Adrenal gland (tissue), 12 donors: ENCODE measurements around the gene APP. TPM values are rescaled to one million over a fixed set of nuclear protein-coding genes. Genes with fewer than 3 reads are reported as not detected.

Experiments
- DNase-seq, 7 donors: peaks; one replicate each; pipeline ENCODE4 v3.0.0-alpha.2; 2019 to 2020
- H3K27ac ChIP-seq, 5 donors: fragments of 200-600 bp; sonication (generic) in 4 of 5; 1 replicate in 3 of 5; 2 replicates in 2 of 5; pipeline versions ENCODE4 v1.5.1 to v1.8.0; 2016 to 2020; ENCODE audit warnings: mild to moderate bottlenecking in 1 of 5
- H3K27me3 ChIP-seq: fragments of 200-600 bp; 2 replicates; pipeline ENCODE4 v1.8.0; 2021
- H3K36me3 ChIP-seq, 2 donors: fragments of 200-600 bp; replicated peaks in 1 of 2; 1 replicate in 1 of 2; 2 replicates in 1 of 2; pipeline versions ENCODE4 v1.5.1 to v1.8.0; 2018 to 2022
- H3K4me1 ChIP-seq, 2 donors: fragments of 200-600 bp; replicated peaks in 1 of 2; 1 replicate in 1 of 2; 2 replicates in 1 of 2; pipeline versions ENCODE4 v1.5.1 to v1.8.0; 2018 to 2021
- H3K4me3 ChIP-seq, 4 donors: fragments of 200-600 bp; sonication (generic) in 3 of 4; one replicate each; pipeline ENCODE4 v1.5.1; 2016 to 2018
- H3K9me3 ChIP-seq, 3 donors: fragments of 200-600 bp; sonication (generic) in 1 of 3; replicated peaks in 1 of 3; 1 replicate in 2 of 3; 2 replicates in 1 of 3; pipeline versions ENCODE4 v1.5.1 to v1.8.0; 2016 to 2021
- POLR2A ChIP-seq, 2 donors: fragments of 450-650 bp; IDR thresholded peaks; one replicate each; pipeline ENCODE4 v1.6.1; 2017; ENCODE audit warnings: antibody characterized with exemption in 2 of 2, mild to moderate bottlenecking in 2 of 2, moderate library complexity in 1 of 2
- WGBS, 4 donors: extraction: QIAGEN DNeasy Blood & Tissue Kit in 2 of 4; methylation state at CpG; one replicate each; pipeline versions ENCODE4 v1.1.5 to v1.1.7; 2013 to 2017; 5-methylcytosine and 5-hydroxymethylcytosine counted together
- intact Hi-C, 2 donors: fragments of 100-400 bp; cut with DNase I; formaldehyde crosslinking; loops; one replicate each; pipeline versions ENCODE4 v1.14.1 to v1.15.0; 2022 to 2023
- polyA plus RNA-seq, 3 donors: library from polyadenylated mRNA; stranded (reverse); fragments of 200-250 nt in 2 of 3; fragments of 350-450 nt in 1 of 3; fragmentation: Illumina TruSeq in 1 of 3; extraction: RNeasy Lipid Tissue Mini Kit (QIAGEN cat#74804) in 1 of 3; gene quantifications; one replicate each; pipeline ENCODE4 v1.2.3, GENCODE V29; 2013 to 2014
- total RNA-seq, 9 donors: library from RNA; depleted of rRNA in 4 of 9; stranded (reverse); fragments of >200 nt in 4 of 9; fragments of 120-200 nt in 1 of 9; fragmentation: NEBNext Ultra II Directional in 1 of 9; extraction: Animal tissue kit (Norgen Biotek cat#: 25700) in 1 of 9; gene quantifications; one replicate each; pipeline versions ENCODE4 v1.1.0 to v1.2.4, GENCODE V29; 2013 to 2023
- TF ChIP-seq, protein P1 (sequence below), 6 experiments: fragments of 450-650 bp in 4 of 6; fragments of 200-600 bp in 2 of 6; sonication (generic) in 1 of 6; IDR thresholded peaks; 1 replicate in 5 of 6; 2 replicates in 1 of 6; pipeline versions ENCODE4 v1.5.1 to v1.8.0; 2016 to 2021; ENCODE audit warnings: antibody characterized with exemption in 6 of 6, mild to moderate bottlenecking in 2 of 6, moderate library complexity in 1 of 6
- donor health status: healthy with polysubstance abuse.
- donor health status: Bipolar disorder and iron deficiency.
- donor health status: DM: yes; HTN: yes; CAD: no.
- donor health status: DM: no; HTN: no; CAD: no.
- donor health status: DM: no; HTN: no; CAD: no.
- donor health status: DM: yes; HTN: yes; CAD: no.

APP gene
- total and polyA plus RNA-seq, 12 donors: 161 to 1,079 (median 710) TPM

DNA sequence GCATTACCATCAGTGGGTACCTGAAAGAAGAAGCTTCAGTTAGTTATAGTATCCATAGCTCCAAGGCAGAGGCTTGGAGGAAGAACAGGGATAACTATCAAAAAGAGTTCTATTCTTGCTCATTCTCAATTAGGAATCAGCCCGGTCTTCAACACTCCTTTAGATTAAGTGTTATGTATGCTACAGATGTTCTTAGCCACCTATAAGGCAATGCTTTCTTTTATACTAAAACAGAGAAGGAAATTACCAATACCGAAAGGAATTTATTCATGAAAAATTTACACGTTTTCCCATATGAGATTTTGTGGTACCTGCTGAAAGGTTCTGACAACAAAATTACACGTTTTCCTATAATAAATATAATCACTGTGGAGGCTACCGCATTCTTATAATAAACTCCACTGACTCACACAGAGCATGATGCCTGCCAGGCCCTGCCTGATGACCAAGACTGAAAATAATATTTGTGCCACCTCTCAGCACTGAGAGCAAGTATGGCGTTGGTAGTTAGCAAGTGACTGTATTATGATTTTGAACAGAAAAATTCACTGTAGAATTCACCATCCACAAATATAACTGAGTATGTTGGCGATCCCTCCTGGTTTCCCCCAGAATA lies 58.3 kb downstream of the APP start:
- peaks cover 24 to 36% of the 10 kb centered on the region in 2 donors for H3K4me1 ChIP-seq
- no peak for TF ChIP-seq POLR2A (IDR thresholded peaks at IDR 0.05)
- TF ChIP-seq, protein P1, sequence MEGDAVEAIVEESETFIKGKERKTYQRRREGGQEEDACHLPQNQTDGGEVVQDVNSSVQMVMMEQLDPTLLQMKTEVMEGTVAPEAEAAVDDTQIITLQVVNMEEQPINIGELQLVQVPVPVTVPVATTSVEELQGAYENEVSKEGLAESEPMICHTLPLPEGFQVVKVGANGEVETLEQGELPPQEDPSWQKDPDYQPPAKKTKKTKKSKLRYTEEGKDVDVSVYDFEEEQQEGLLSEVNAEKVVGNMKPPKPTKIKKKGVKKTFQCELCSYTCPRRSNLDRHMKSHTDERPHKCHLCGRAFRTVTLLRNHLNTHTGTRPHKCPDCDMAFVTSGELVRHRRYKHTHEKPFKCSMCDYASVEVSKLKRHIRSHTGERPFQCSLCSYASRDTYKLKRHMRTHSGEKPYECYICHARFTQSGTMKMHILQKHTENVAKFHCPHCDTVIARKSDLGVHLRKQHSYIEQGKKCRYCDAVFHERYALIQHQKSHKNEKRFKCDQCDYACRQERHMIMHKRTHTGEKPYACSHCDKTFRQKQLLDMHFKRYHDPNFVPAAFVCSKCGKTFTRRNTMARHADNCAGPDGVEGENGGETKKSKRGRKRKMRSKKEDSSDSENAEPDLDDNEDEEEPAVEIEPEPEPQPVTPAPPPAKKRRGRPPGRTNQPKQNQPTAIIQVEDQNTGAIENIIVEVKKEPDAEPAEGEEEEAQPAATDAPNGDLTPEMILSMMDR (IDR thresholded peaks at IDR 0.05): no peak
- DNase-seq: peak in 3 of 7 donors; percentile 46 to 49 (median 46)
- no peak overlapping the region for H3K4me3 ChIP-seq
- no peaks in the 10 kb centered on the region for H3K9me3 ChIP-seq
- H3K27me3 ChIP-seq: no peaks in the 10 kb centered on the region
- intact Hi-C loops: no loop called here
- H3K27ac ChIP-seq: peak overlapping the region in 3 of 5 donors; percentile 43 to 65 (median 65)
- WGBS, 4 donors: 68 to 78% (median 70%) methylated on average over 7 of the region's 7 CpGs
- peaks cover 0 to 5% of the 10 kb centered on the region in 2 donors for H3K36me3 ChIP-seq

DNA sequence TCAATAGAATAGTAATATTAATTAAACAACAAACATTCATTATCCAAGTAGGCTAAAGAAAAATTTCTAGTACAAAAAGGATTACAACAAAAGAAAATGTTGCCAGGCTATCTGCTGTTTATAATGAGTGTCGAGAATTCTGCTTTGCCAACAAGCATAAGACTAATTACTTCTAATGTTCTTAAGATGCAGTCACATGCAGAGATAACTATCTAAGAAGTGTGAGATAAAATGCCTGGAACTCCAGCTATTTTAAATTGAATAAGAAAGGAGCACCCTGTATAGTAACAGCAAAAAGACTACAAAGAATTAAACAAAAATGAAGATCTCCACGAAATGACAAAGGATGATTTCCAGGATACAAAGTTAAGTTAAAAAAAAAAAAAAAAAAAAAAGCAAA lies 59.9 kb downstream of the APP start:
- H3K36me3 ChIP-seq: peaks cover 0 to 5% of the 10 kb centered on the region in 2 donors
- peaks cover 24 to 30% of the 10 kb centered on the region in 2 donors for H3K4me1 ChIP-seq
- TF ChIP-seq POLR2A (IDR thresholded peaks at IDR 0.05): no peak
- TF ChIP-seq, protein P1 (IDR thresholded peaks at IDR 0.05): no peak
- H3K9me3 ChIP-seq: no peaks in the 10 kb centered on the region
- WGBS, 4 donors: 34 to 43% (median 39%) methylated on average over 2 of the region's 2 CpGs
- intact Hi-C loops: no loop called here
- H3K27ac ChIP-seq: peak overlapping the region in 1 of 5 donors; percentile 15
- no peak for DNase-seq
- no peaks in the 10 kb centered on the region for H3K27me3 ChIP-seq
- H3K4me3 ChIP-seq: no peak overlapping the region

DNA sequence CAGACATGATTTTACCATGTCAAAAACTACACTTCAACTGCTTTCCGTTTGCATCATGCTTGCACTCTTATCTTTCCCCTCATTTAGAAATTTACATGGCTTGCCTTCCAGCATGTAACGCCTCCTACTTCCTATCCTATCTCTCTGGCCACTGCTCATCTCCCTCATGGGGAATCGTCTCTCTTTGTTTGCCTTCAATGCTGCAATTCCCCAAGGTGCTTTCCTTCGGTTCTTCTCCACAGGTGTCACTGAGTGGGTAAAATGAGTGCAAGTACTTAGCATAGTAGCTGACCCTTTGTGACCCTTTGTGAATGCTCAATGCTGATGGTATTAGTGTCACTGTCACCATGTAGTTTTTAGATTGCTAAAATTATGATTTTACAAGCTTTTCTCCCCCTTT lies 63.1 kb downstream of the APP start:
- peaks cover 14 to 26% of the 10 kb centered on the region in 2 donors for H3K4me1 ChIP-seq
- H3K4me3 ChIP-seq: no peak overlapping the region
- H3K36me3 ChIP-seq: peaks cover 0 to 5% of the 10 kb centered on the region in 2 donors
- no peak overlapping the region for H3K27ac ChIP-seq
- TF ChIP-seq, protein P1 (IDR thresholded peaks at IDR 0.05): no peak
- 78 to 90% (median 85%) methylated on average over 4 of the region's 4 CpGs for WGBS, 4 donors
- no peaks in the 10 kb centered on the region for H3K27me3 ChIP-seq
- DNase-seq: no peak
- no peaks in the 10 kb centered on the region for H3K9me3 ChIP-seq
- intact Hi-C loops: no loop called here

DNA sequence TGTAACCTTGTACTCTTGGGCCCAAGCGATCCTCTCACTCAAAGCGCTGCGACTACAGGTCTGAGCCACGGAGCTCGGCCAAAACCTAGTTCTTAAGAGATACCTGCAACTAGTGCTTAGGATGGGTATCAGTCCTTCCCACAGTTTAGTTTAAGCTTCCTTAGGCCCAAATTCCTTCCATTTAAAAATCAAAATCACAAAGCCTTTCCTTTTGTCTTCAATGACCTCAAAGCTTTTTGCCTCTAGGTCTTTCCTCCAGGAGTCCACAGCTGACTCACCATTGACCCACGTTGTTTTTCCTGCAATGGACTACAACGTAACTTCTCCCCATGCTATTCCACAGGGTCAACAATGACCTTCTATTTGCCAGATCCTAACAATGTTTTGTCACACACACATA lies 64.0 kb downstream of the APP start:
- TF ChIP-seq POLR2A (IDR thresholded peaks at IDR 0.05): no peak
- TF ChIP-seq, protein P1 (IDR thresholded peaks at IDR 0.05): no peak
- Histone ChIP-seq H3K36me3 (peaks cover 0 to 5% of the 10 kb centered on the region in 2 donors), H3K9me3 (no peaks in the 10 kb centered on the region), H3K4me3 (no peak overlapping the region), H3K27ac (no peak overlapping the region), H3K4me1 (peaks cover 9 to 19% of the 10 kb centered on the region in 2 donors), H3K27me3 (no peaks in the 10 kb centered on the region)
- intact Hi-C loops: no loop called here
- no peak for DNase-seq
- 77 to 84% (median 82%) methylated on average over 7 of the region's 7 CpGs for WGBS, 4 donors
